GM12801 (cell line): ENCODE data around the gene ZNF740.

Experiments
- CTCF ChIP-seq: IDR thresholded peaks from one replicate; pipeline ENCODE4 v1.5.1; 2011; ENCODE audit warnings: control low read depth; ENCODE audit not compliant: insufficient read length; ENCODE audit errors: extremely low read depth

The ZNF740 gene

GRCh38 chr12:53193985-53194716 is 13.6 kb downstream of the ZNF740 start:
- no peak for TF ChIP-seq CTCF

GRCh38 chr12:53194973-53195372 is 14.5 kb downstream of the ZNF740 start:
- TF ChIP-seq CTCF = no peak

DNA sequence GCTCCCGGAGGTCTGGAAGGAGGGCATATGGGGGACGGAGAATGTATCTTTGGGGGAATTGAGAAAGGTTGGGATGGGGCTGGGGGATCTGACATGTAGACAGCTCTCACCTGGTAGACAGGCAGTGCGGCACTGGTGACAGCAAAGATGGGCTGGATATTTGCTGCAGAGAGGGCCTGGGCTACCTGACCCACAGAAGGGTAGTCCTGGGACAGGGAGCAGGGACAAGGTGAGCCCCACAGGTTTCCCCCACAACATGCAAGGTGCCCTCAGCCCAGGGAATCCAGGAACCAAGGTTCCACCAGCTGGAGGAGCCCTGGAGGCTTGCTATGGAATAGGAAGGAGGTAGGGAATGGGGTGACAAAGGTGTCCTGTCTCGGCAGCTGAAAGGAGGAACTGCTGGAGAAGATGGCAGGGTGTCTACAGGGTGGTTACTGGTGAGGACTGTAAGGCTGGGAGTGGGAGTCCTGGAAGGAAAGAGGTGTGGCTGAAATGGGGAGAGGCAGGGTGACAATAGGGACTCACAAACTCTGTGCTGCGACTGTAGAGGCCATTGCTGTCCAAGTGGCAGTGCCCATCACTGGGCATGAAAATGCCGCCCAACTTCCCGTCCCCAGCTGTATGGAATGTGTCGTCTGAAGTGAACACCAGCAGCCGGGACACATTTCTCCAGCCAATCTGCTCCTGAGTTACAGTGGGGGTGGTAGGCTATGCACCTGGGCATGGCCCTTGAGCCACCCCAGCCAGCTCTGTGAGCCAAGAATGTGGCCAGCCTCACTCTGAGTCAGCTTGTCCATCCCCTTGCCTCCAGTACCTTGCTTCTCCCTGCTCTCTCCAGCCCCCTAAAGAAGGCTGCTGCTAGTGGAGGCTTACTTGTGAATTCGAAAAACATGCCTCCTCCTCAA is 15.2 kb downstream of the ZNF740 start:
- no peak for TF ChIP-seq CTCF

GRCh38 chr12:53196486-53196885 is 16.0 kb downstream of the ZNF740 start:
- TF ChIP-seq CTCF = no peak

- no peak for TF ChIP-seq CTCF
Observed at GRCh38 chr12:53197011-53197640, 16.6 kb downstream of the ZNF740 start.

DNA sequence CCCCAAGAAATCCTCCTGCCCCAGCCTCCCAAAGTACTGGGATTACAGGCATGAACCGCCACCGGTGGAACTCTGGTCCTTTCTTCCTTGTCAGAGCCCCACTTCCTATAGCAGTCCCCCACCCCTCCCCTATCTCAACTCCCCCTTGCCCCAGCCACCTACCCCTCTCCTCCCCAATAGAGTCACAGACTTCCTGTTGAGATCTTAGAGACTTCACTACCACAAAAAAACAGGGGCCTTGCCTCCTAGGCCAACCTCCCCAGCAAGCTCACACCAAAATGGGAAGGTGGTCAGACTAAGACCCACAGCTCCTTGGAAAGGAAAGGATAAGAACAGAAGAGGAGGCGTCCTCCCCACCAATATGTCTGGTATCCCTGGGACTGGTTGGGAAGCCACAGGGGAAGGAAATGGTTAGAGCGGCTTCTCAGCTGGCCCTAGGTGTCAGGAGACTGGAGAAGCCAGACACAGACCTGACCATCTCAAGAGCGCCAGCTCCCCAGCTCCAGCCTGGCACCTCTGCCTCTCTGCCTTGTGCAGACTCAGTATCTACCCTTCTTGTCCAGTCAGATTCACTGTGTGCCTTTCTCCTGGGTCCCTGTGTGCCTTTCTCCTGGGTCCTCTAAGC is 18.1 kb downstream of the ZNF740 start:
- no peak for TF ChIP-seq CTCF

- no peak for TF ChIP-seq CTCF
Observed at GRCh38 chr12:53199700-53200099, 19.2 kb downstream of the ZNF740 start.
